Esophagus squamous epithelium (tissue), 4 donors: ENCODE results near the gene GTF2H4.

ENCODE experiments used
- POLR2A ChIP-seq, 4 donors: fragments of 450-650 bp; IDR thresholded peaks; one replicate each; pipeline ENCODE4 v1.6.1; 2017; ENCODE audit warnings: antibody characterized with exemption in 4 of 4, mild to moderate bottlenecking in 4 of 4, moderate library complexity in 3 of 4
- TF ChIP-seq, protein P1 (sequence below), 6 experiments: fragments of 450-650 bp in 4 of 6; fragments of 200-600 bp in 2 of 6; sonication (generic) in 2 of 6; IDR thresholded peaks; one replicate each; pipeline ENCODE4 v1.5.1; 2016 to 2019; ENCODE audit warnings: antibody characterized with exemption in 6 of 6, mild to moderate bottlenecking in 4 of 6, moderate library complexity in 4 of 6

DNA sequence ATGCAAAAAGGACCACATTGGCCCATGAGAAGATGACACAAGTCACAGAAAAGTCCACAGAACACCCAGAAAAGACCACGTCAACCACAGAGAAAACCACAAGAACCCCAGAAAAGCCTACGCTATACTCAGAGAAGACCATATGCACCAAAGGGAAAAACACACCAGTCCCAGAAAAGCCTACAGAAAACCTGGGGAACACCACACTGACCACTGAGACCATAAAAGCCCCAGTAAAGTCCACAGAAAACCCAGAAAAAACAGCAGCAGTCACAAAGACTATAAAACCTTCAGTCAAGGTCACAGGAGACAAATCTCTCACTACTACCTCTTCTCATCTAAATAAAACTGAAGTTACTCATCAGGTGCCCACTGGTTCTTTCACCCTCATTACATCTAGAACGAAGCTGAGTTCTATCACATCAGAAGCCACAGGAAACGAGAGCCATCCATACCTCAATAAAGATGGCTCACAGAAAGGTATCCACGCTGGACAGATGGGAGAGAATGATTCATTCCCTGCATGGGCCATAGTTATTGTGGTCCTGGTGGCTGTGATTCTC lies 44.0 kb downstream of the GTF2H4 start:
- TF ChIP-seq, protein P1, sequence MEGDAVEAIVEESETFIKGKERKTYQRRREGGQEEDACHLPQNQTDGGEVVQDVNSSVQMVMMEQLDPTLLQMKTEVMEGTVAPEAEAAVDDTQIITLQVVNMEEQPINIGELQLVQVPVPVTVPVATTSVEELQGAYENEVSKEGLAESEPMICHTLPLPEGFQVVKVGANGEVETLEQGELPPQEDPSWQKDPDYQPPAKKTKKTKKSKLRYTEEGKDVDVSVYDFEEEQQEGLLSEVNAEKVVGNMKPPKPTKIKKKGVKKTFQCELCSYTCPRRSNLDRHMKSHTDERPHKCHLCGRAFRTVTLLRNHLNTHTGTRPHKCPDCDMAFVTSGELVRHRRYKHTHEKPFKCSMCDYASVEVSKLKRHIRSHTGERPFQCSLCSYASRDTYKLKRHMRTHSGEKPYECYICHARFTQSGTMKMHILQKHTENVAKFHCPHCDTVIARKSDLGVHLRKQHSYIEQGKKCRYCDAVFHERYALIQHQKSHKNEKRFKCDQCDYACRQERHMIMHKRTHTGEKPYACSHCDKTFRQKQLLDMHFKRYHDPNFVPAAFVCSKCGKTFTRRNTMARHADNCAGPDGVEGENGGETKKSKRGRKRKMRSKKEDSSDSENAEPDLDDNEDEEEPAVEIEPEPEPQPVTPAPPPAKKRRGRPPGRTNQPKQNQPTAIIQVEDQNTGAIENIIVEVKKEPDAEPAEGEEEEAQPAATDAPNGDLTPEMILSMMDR (IDR thresholded peaks at IDR 0.05): no peak
- TF ChIP-seq POLR2A (IDR thresholded peaks at IDR 0.05): no peak
